ENCODE results near the gene KLF11.

KLF11 gene

DNA sequence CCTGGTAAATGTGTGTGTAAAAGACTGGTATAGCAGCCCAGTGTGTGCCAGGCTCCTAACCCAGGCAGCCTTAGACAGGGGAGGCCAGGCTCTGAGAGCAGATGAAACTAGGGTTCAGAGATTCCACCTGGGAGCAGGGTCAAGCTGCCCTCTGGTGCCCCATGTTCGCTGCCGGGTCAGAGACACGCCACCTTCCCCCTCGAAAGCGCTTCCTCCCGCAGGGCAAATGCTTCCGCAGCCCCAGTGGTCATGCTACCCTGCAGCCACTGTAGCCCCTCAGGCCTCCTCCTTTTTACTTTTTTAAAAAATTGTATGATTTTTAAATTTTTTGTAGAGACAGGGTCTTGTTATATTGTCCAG, 10.6 kb upstream of the KLF11 start:
- TF ChIP-seq, protein P1, sequence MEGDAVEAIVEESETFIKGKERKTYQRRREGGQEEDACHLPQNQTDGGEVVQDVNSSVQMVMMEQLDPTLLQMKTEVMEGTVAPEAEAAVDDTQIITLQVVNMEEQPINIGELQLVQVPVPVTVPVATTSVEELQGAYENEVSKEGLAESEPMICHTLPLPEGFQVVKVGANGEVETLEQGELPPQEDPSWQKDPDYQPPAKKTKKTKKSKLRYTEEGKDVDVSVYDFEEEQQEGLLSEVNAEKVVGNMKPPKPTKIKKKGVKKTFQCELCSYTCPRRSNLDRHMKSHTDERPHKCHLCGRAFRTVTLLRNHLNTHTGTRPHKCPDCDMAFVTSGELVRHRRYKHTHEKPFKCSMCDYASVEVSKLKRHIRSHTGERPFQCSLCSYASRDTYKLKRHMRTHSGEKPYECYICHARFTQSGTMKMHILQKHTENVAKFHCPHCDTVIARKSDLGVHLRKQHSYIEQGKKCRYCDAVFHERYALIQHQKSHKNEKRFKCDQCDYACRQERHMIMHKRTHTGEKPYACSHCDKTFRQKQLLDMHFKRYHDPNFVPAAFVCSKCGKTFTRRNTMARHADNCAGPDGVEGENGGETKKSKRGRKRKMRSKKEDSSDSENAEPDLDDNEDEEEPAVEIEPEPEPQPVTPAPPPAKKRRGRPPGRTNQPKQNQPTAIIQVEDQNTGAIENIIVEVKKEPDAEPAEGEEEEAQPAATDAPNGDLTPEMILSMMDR (IDR thresholded peaks at IDR 0.05; ENCODE audit: low read depth, low read length, missing control alignments) = no peak
- H3K4me3 ChIP-seq (ENCODE audit: low read depth, low read length) = no peak overlapping the region
- DNase-seq (ENCODE audit: low read depth) = no peak
- in situ Hi-C loops (cut with HindIII; ENCODE audit: low sequenced_read_pairs) = loop anchor here (5.0 kb wide), 1 partner anchor 220 kb away; no protein-coding TSS in a partner anchor

DNA sequence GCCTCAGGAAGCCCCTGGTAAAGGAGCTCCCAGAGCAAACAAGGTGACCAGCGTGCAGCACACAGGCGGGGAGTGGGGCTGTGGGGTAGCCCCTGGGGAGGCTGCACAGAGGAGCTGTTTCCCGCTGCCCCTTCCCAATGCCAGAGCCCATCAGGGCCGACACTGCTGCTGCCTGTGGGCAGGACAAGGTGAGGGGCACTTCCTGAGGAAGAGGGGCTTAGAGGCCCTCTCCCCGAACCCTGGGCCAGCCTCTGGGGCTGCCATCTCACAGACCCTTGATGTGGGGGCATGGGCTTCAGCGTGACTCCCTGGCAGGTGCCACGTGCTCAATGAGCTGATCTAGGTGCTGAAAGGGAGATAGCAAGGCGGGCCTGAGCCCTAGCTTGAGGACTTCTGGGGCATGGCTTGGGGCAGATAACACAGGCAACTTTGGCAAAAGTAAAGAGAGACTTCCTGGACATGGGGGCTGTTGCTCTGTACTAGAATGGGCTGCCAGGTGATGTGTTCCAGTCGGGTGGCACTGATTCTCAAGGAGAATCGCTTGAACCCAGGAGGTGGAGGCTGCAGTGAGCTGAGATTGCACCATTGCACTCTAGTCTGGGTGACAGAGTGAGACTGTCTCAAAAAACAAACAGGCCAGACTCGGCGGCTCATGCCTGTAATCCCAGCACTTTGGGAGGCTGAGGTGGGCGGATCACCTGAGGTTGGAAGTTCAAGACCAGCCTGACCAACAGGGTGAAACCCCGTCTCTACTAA, 9.9 kb upstream of the KLF11 start:
- TF ChIP-seq, protein P1 (IDR thresholded peaks at IDR 0.05; ENCODE audit: low read depth, low read length, missing control alignments) = no peak
- DNase-seq (ENCODE audit: low read depth) = no peak
- H3K4me3 ChIP-seq (ENCODE audit: low read depth, low read length) = no peak overlapping the region
- in situ Hi-C loops (cut with HindIII; ENCODE audit: low sequenced_read_pairs) = loop anchor here (5.0 kb wide), 1 partner anchor 221 kb away; no protein-coding TSS in a partner anchor

DNA sequence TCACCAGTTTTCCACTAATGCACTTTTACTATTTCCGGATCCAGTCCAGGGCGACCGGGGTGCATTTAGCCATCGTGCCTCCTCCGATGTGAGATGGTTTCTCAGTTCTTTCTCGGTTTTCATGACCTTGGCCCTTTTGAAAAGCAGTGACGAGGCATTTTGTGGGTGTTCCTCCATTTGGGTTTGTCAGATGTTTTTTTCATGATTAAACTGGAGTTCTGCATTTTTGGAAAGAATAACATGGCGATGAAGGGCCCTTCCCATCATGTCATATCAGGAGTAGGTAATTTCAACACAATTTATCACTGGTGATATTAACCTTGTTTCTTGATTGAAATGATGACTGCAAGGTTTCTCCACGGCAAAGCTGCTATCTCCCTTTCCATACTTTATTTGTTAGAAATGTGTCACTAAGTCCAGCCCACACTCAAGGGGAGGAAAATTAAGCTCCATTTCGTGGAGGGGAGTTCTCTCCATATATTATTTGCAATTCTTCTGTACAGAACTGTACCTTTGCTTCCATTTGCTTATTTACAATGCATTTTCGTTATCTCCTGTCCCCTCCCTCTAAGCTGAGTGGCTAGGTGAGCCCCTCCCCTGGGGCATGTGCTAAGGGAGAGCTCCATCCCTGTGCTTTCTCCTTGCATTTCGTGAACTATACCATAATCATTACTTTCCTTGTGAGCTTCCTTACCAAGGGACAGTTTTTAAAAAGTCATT, 8.9 kb upstream of the KLF11 start:
- TF ChIP-seq, protein P1 (IDR thresholded peaks at IDR 0.05; ENCODE audit: low read depth, low read length, missing control alignments) = no peak
- in situ Hi-C loops (cut with HindIII; ENCODE audit: low sequenced_read_pairs) = loop anchor here (5.0 kb wide), 1 partner anchor 222 kb away; no protein-coding TSS in a partner anchor
- H3K4me3 ChIP-seq (ENCODE audit: low read depth, low read length) = no peak overlapping the region
- DNase-seq (ENCODE audit: low read depth) = no peak

DNA sequence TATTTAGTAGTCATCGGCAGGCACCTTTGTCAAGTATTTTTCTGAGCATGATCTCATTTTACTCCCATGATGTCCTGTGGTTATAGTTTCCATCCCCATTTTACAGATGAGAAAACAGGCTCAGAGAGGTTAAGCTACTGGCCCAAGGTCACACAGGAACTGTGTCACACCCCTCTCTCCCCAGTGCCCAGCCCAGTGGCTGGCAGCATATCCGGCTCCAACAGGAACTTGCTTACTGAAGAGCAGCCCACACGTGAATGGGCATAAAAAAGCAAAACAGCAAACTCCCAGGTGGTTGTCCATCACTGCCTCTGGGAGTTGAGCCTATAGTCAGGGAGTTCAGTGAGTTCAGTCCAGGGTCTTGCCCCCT, 8.3 kb upstream of the KLF11 start:
- no peak overlapping the region for H3K4me3 ChIP-seq (ENCODE audit: low read depth, low read length)
- no peak for DNase-seq (ENCODE audit: low read depth)
- in situ Hi-C loops (cut with HindIII; ENCODE audit: low sequenced_read_pairs) = no loop called here
- TF ChIP-seq, protein P1 (IDR thresholded peaks at IDR 0.05; ENCODE audit: low read depth, low read length, missing control alignments) = no peak

DNA sequence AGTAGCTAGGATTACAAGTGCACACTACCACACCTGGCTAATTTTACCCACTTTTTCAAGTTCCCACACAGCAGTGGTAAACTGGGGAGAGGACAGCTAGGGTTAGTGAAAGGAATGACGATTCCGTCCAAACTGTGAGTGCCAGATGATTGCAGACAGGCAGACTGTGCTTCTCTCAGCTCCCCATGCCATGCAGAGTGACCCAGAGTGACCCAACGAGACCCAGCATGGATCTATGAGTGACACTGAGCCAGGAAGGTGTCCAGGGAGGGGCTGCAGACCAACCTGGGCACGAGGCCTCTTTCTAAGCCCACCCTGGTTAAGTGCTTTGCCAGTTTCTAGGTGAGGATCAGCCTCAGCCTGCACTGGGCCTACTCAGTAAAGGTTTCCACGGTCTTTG, 7.7 kb upstream of the KLF11 start:
- no peak overlapping the region for H3K4me3 ChIP-seq (ENCODE audit: low read depth, low read length)
- no peak for DNase-seq (ENCODE audit: low read depth)
- in situ Hi-C loops (cut with HindIII; ENCODE audit: low sequenced_read_pairs) = no loop called here
- TF ChIP-seq, protein P1 (IDR thresholded peaks at IDR 0.05; ENCODE audit: low read depth, low read length, missing control alignments) = no peak

DNA sequence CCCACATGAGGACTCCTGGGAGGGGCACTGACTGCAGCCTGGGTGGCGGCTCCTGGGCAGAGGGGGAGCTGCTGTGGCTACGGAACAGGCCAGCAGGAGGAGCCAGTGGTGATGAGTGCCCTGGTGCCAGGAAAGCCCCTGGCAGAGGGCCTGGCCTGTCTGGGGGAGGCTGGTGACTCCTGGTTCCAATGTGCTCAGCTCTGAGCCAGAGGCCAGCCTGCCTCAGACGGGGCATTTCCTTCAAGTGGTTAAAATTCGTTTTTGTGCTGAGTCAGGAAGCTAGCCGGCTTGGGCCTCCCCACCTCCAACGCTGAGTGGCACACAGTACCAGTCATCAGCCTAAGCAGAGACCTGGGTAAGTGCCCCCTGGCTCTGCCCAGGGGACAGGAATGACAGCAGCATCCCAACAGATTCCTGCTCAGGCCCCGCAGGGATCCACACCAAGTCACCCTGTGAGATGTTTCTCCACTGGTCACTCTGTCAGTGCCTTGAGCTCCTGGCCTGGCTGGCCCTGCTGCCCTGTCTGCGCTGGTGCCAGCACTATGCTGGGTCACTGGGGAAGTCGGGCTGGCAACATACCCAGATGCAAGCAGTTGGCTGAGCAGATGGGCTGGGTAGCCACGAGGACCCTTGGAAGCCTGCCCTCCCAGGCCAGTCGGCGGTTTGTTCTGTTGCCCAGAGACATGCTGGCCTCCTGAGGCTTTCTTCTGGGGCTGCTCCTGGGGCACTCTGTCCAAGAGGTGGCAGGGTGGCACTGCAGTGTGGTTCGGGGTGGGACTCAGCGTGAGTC, 7.1 kb upstream of the KLF11 start:
- in situ Hi-C loops (cut with HindIII; ENCODE audit: low sequenced_read_pairs) = no loop called here
- TF ChIP-seq, protein P1 (IDR thresholded peaks at IDR 0.05; ENCODE audit: low read depth, low read length, missing control alignments) = peak; percentile 56
- DNase-seq (ENCODE audit: low read depth) = peak; percentile 19
- H3K4me3 ChIP-seq (ENCODE audit: low read depth, low read length) = no peak overlapping the region
